Activated CD8-positive, alpha-beta T cell treated with anti-CD3 and anti-CD28 coated beads for 36 hours (primary cell): ENCODE results near the gene ARHGAP42. TPM values are rescaled to one million over a fixed set of nuclear protein-coding genes. Genes with fewer than 3 reads are reported as not detected.

Source experiments
- ATAC-seq: fragments of 200-7000 bp; cut with Tn5 transposase; one replicate; pipeline ENCODE4 v1.10.0; 2021; ENCODE audit warnings: mild to moderate bottlenecking, moderate library complexity
- CTCF ChIA-PET: fragments of 350-600 bp; sonication (Branson Sonifier 250); formaldehyde crosslinking; loops from one replicate; lab custom pipeline; 2021; ENCODE audit warnings: antibody characterized with exemption; lab: Charles Lee
- POLR2A ChIA-PET: fragments of 350-600 bp; sonication (Branson Sonifier 250); formaldehyde crosslinking; loops from one replicate; lab custom pipeline; 2021; ENCODE audit warnings: antibody characterized with exemption; lab: Charles Lee
- DNase-seq: peaks from one replicate; pipeline ENCODE4 v3.0.0-alpha.2; 2020
- H3K27ac Mint-ChIP-seq: one replicate; pipeline ENCODE4 v1.8.0; 2021; ENCODE audit warnings: mild to moderate bottlenecking, mixed read lengths
- H3K27me3 Mint-ChIP-seq: one replicate; pipeline ENCODE4 v1.8.0; 2021; ENCODE audit warnings: mixed read lengths
- H3K36me3 Mint-ChIP-seq: one replicate; pipeline ENCODE4 v1.8.0; 2021; ENCODE audit warnings: low read depth, mixed read lengths
- H3K4me1 Mint-ChIP-seq: one replicate; pipeline ENCODE4 v1.8.0; 2021; ENCODE audit warnings: low read depth, mixed read lengths
- H3K4me3 Mint-ChIP-seq: one replicate; pipeline ENCODE4 v1.8.0; 2021; ENCODE audit warnings: mild to moderate bottlenecking, moderate library complexity, mixed read lengths
- H3K9me3 Mint-ChIP-seq: one replicate; pipeline ENCODE4 v1.8.0; 2021; ENCODE audit warnings: mixed read lengths
- CTCF ChIP-seq: fragments of 200-600 bp; IDR thresholded peaks from one replicate; pipeline ENCODE4 v1.8.0; 2022; ENCODE audit warnings: antibody characterized with exemption, mild to moderate bottlenecking
- intact Hi-C: fragments of 100-400 bp; cut with micrococcal nuclease; formaldehyde crosslinking; loops from one replicate; pipeline ENCODE4 v1.10.0; 2022
- total RNA-seq, 2 experiments: library from RNA; stranded (reverse); gene quantifications; one replicate each; pipeline ENCODE4 v1.2.3, GENCODE V29; 2021

ARHGAP42 gene
- total RNA-seq, 2 experiments from 2014 or later = 0.20 to 0.41 TPM

- H3K4me3 Mint-ChIP-seq = no peak overlapping the region
- POLR2A ChIA-PET = no interaction called here
- no peak overlapping the region for H3K27ac Mint-ChIP-seq
- intact Hi-C loops = loop anchor here (10.0 kb wide), 2 partner anchors 239 to 349 kb away; partner anchors contain the start of gene ARHGAP42
- ATAC-seq (no peak), DNase-seq (no peak)
- no peak for TF ChIP-seq CTCF
- H3K36me3 Mint-ChIP-seq = no peaks in the 10 kb centered on the region
- no peaks in the 10 kb centered on the region for H3K9me3 Mint-ChIP-seq
- H3K4me1 Mint-ChIP-seq = peaks cover 2% of the 10 kb centered on the region
- H3K27me3 Mint-ChIP-seq = no peaks in the 10 kb centered on the region
- CTCF ChIA-PET = no interaction called here
Observed at GRCh38 chr11:100923555-100923954, 236.5 kb downstream of the ARHGAP42 start.

- H3K4me1 Mint-ChIP-seq = peaks cover 2% of the 10 kb centered on the region
- DNase-seq (no peak), ATAC-seq (peak; percentile 24)
- CTCF ChIA-PET = interaction anchor here (1.0 to 1.8 kb wide), 2 partner anchors 14 to 349 kb away, joined by 3 to 5 read pairs; no protein-coding TSS in a partner anchor
- H3K4me3 Mint-ChIP-seq = no peak overlapping the region
- H3K9me3 Mint-ChIP-seq = no peaks in the 10 kb centered on the region
- TF ChIP-seq CTCF = no peak
- no peaks in the 10 kb centered on the region for H3K36me3 Mint-ChIP-seq
- intact Hi-C loops = loop anchor here (10.0 kb wide), 2 partner anchors 241 to 351 kb away; partner anchors contain the start of gene ARHGAP42
- no peaks in the 10 kb centered on the region for H3K27me3 Mint-ChIP-seq
- POLR2A ChIA-PET = no interaction called here
- no peak overlapping the region for H3K27ac Mint-ChIP-seq
Observed at GRCh38 chr11:100925935-100926334, 238.8 kb downstream of the ARHGAP42 start.

- H3K27ac Mint-ChIP-seq = no peak overlapping the region
- POLR2A ChIA-PET = no interaction called here
- H3K36me3 Mint-ChIP-seq = no peaks in the 10 kb centered on the region
- H3K9me3 Mint-ChIP-seq = no peaks in the 10 kb centered on the region
- H3K4me1 Mint-ChIP-seq = peaks cover 2% of the 10 kb centered on the region
- DNase-seq (no peak), ATAC-seq (no peak)
- CTCF ChIA-PET = interaction anchor here (1.8 kb wide), 1 partner anchor 351 kb away, joined by 5 read pairs; no protein-coding TSS in a partner anchor
- no peak for TF ChIP-seq CTCF
- intact Hi-C loops = loop anchor here (10.0 kb wide), 2 partner anchors 243 to 353 kb away; partner anchors contain the start of gene ARHGAP42
- no peak overlapping the region for H3K4me3 Mint-ChIP-seq
- H3K27me3 Mint-ChIP-seq = no peaks in the 10 kb centered on the region
Observed at GRCh38 chr11:100927579-100927978, 240.5 kb downstream of the ARHGAP42 start.

- TF ChIP-seq CTCF = no peak
- Mint-ChIP-seq H3K4me3 (no peak overlapping the region), H3K27me3 (no peaks in the 10 kb centered on the region), H3K36me3 (no peaks in the 10 kb centered on the region), H3K27ac (no peak overlapping the region), H3K4me1 (peaks cover 2% of the 10 kb centered on the region), H3K9me3 (no peaks in the 10 kb centered on the region)
- intact Hi-C loops = loop anchor here (10.0 kb wide), 2 partner anchors 244 to 354 kb away; partner anchors contain the start of gene ARHGAP42
- DNase-seq (no peak), ATAC-seq (no peak)
- CTCF ChIA-PET = no interaction called here
- POLR2A ChIA-PET = no interaction called here
Observed at GRCh38 chr11:100928426-100928825, 241.3 kb downstream of the ARHGAP42 start.

- Mint-ChIP-seq H3K4me1 (peaks cover 2% of the 10 kb centered on the region), H3K9me3 (no peaks in the 10 kb centered on the region), H3K27me3 (no peaks in the 10 kb centered on the region), H3K4me3 (no peak overlapping the region), H3K36me3 (no peaks in the 10 kb centered on the region), H3K27ac (no peak overlapping the region)
- POLR2A ChIA-PET = no interaction called here
- CTCF ChIA-PET = interaction anchor here (1.3 kb wide), 1 partner anchor 14 kb away, joined by 3 read pairs; no protein-coding TSS in a partner anchor
- intact Hi-C loops = loop anchor here (10.0 kb wide), 2 partner anchors 245 to 355 kb away; partner anchors contain the start of gene ARHGAP42
- DNase-seq (no peak), ATAC-seq (no peak)
- no peak for TF ChIP-seq CTCF
Observed at GRCh38 chr11:100929377-100929776, 242.3 kb downstream of the ARHGAP42 start.
